Peyer's patch (tissue), 4 donors: ENCODE results near the gene SCGB1C2. TPM values are rescaled to one million over a fixed set of nuclear protein-coding genes. Genes with fewer than 3 reads are reported as not detected.

Experiments used
- DNase-seq, 3 donors: peaks; one replicate each; pipeline ENCODE4 v3.0.0-alpha.2; 2017 to 2019
- H3K27ac ChIP-seq, 4 donors: fragments of 200-600 bp; sonication (generic); one replicate each; pipeline ENCODE4 v1.5.1; 2016 to 2019
- H3K27me3 ChIP-seq, 2 donors: fragments of 200-600 bp; sonication (generic); one replicate each; pipeline ENCODE4 v1.5.1; 2019
- H3K36me3 ChIP-seq, 3 donors: fragments of 200-600 bp; sonication (generic); one replicate each; pipeline ENCODE4 v1.5.1; 2016 to 2019
- H3K4me1 ChIP-seq, 4 donors: fragments of 200-600 bp; sonication (generic); one replicate each; pipeline ENCODE4 v1.5.1; 2016 to 2019
- H3K4me3 ChIP-seq, 4 donors: fragments of 200-600 bp; sonication (generic); 1 replicate in 3 of 4; 2 replicates in 1 of 4; pipeline ENCODE4 v1.5.1; 2016 to 2019; ENCODE audit warnings: mild to moderate bottlenecking in 1 of 4
- H3K9me3 ChIP-seq, 4 donors: fragments of 200-600 bp; sonication (generic); one replicate each; pipeline ENCODE4 v1.5.1; 2016 to 2019; ENCODE audit warnings: mild to moderate bottlenecking in 1 of 4
- CTCF ChIP-seq, 6 experiments: fragments of 450-650 bp in 4 of 6; fragments of 200-600 bp in 2 of 6; sonication (generic) in 1 of 6; IDR thresholded peaks; one replicate each; pipeline ENCODE4 v1.5.1; 2017 to 2019; ENCODE audit warnings: antibody characterized with exemption in 6 of 6, mild to moderate bottlenecking in 3 of 6, moderate library complexity in 1 of 6
- POLR2A ChIP-seq, 2 donors: fragments of 450-650 bp; IDR thresholded peaks; one replicate each; pipeline ENCODE4 v1.5.1; 2017; ENCODE audit warnings: antibody characterized with exemption in 2 of 2, mild to moderate bottlenecking in 2 of 2, moderate library complexity in 2 of 2
- total RNA-seq, 4 donors: library from RNA; depleted of rRNA; stranded (reverse); fragments of >200 nt; gene quantifications; one replicate each; pipeline ENCODE4 v1.1.0, GENCODE V29; 2016

SCGB1C2 gene
- total RNA-seq, 4 donors from 2014 or later = not detected

DNA sequence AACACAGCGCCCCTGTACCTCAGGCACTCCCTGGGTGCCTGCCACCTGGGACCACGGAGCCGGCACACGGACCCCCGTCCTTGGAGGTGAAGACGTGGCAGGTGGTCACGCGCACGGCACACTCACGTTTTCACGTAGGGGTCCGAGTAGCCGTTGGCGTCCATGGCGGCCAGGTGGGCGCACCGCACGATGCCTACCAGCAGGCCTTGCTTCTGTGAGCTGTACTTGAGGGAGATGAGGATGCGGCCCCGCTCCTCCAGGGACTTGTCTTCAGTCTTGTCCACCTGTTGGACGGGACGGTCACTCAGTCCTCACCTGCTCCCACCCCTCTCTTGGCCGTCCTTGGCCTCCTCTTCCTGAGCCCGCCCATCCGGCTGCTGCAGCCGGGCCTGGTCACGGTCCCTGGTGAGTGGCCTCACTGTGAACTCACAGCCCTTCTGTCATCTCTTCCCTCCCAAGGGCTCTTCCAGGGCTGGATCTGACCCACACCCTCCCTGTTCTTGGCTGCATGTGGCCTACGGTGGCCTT, 18.8 kb downstream of the SCGB1C2 start:
- no peaks in the 10 kb centered on the region for H3K9me3 ChIP-seq
- H3K27ac ChIP-seq = no peak overlapping the region
- H3K27me3 ChIP-seq = no peaks in the 10 kb centered on the region
- DNase-seq = no peak
- no peaks in the 10 kb centered on the region for H3K4me1 ChIP-seq
- H3K4me3 ChIP-seq = no peak overlapping the region
- no peaks in the 10 kb centered on the region for H3K36me3 ChIP-seq
- TF ChIP-seq POLR2A (IDR thresholded peaks at IDR 0.05) (no peak), CTCF (IDR thresholded peaks at IDR 0.05) (no peak)

GRCh38 chr17:156946-157345, 19.6 kb downstream of the SCGB1C2 start:
- no peak for TF ChIP-seq POLR2A (IDR thresholded peaks at IDR 0.05)
- no peak for TF ChIP-seq CTCF (IDR thresholded peaks at IDR 0.05)

GRCh38 chr17:157901-158300, 20.5 kb downstream of the SCGB1C2 start:
- no peak for TF ChIP-seq POLR2A (IDR thresholded peaks at IDR 0.05)
- TF ChIP-seq CTCF (IDR thresholded peaks at IDR 0.05) = no peak
- H3K4me1 ChIP-seq = no peaks in the 10 kb centered on the region
- no peaks in the 10 kb centered on the region for H3K36me3 ChIP-seq
- H3K9me3 ChIP-seq = no peaks in the 10 kb centered on the region
- H3K27me3 ChIP-seq = no peaks in the 10 kb centered on the region
- no peak overlapping the region for H3K4me3 ChIP-seq
- H3K27ac ChIP-seq = no peak overlapping the region
- no peak for DNase-seq

More at GRCh38 chr17:156946-157345, 19.6 kb downstream of the SCGB1C2 start:
- no peaks in the 10 kb centered on the region for H3K27me3 ChIP-seq
- no peak for DNase-seq
- H3K27ac ChIP-seq = no peak overlapping the region
- H3K36me3 ChIP-seq = no peaks in the 10 kb centered on the region
- H3K4me3 ChIP-seq = no peak overlapping the region
- no peaks in the 10 kb centered on the region for H3K4me1 ChIP-seq
- H3K9me3 ChIP-seq = no peaks in the 10 kb centered on the region

DNA sequence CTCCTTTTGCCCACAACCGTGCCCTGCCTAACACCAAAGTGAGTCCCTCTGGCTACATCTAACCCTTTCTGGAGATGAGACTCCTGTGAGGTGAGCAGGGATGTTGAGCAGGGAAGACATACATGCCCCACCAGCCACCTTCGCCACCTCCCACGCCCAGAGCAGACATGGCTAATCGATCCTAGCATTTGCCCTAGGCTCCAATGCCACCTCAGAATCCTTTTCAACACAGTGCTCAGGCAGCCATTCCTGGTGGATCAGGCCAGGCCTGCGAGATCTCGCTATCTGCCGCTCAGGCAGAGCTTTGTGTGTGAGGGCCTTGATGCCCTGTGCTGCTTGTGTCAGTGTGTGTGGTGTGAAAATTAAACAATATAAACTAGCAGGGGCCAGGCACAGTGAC, 21.0 kb downstream of the SCGB1C2 start:
- H3K4me1 ChIP-seq = no peaks in the 10 kb centered on the region
- H3K27me3 ChIP-seq = no peaks in the 10 kb centered on the region
- H3K27ac ChIP-seq = no peak overlapping the region
- no peaks in the 10 kb centered on the region for H3K36me3 ChIP-seq
- TF ChIP-seq CTCF (IDR thresholded peaks at IDR 0.05) (no peak), POLR2A (IDR thresholded peaks at IDR 0.05) (no peak)
- H3K9me3 ChIP-seq = no peaks in the 10 kb centered on the region
- no peak for DNase-seq
- H3K4me3 ChIP-seq = no peak overlapping the region

DNA sequence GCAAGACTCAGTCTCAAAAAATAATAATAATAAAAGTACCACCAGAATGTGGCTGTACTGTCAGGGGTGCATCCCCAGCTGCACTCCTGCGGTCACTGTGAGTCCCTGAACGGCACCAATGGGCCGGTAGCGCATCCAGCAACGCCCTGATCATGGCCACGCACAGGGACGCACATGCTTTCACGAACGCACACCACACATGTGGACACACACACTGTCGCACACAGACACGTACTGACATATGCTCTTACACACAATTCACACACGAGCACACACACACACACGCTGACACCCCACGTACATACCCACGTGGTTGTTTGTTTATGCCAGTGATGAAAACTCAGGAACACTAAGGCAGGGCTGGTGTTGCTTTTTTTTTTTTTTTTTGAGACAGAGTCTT, 22.2 kb downstream of the SCGB1C2 start:
- no peaks in the 10 kb centered on the region for H3K36me3 ChIP-seq
- no peaks in the 10 kb centered on the region for H3K4me1 ChIP-seq
- H3K27ac ChIP-seq = no peak overlapping the region
- TF ChIP-seq POLR2A (IDR thresholded peaks at IDR 0.05) = no peak
- no peak for TF ChIP-seq CTCF (IDR thresholded peaks at IDR 0.05)
- H3K9me3 ChIP-seq = no peaks in the 10 kb centered on the region
- DNase-seq = no peak
- H3K27me3 ChIP-seq = no peaks in the 10 kb centered on the region
- no peak overlapping the region for H3K4me3 ChIP-seq

- Histone ChIP-seq H3K27me3 (no peaks in the 10 kb centered on the region), H3K27ac (no peak overlapping the region), H3K4me1 (no peaks in the 10 kb centered on the region), H3K4me3 (no peak overlapping the region), H3K9me3 (no peaks in the 10 kb centered on the region), H3K36me3 (no peaks in the 10 kb centered on the region)
- TF ChIP-seq POLR2A (IDR thresholded peaks at IDR 0.05) (no peak), CTCF (IDR thresholded peaks at IDR 0.05) (no peak)
- no peak for DNase-seq
Observed at GRCh38 chr17:160336-160735, 23.0 kb downstream of the SCGB1C2 start.
